IMR-90 (cell line): ENCODE data around the gene CCDC85B.

Source experiments
- CEBPB ChIP-seq: IDR thresholded peaks from 2 replicates; pipeline ENCODE4 v1.6.1; 2012; ENCODE audit warnings: low read depth, low read length, improper control_type of control experiment
- CHD1 ChIP-seq: IDR thresholded peaks from 2 replicates; pipeline ENCODE4 v1.6.1; 2012; ENCODE audit warnings: low read depth, low read length, improper control_type of control experiment
- FOS ChIP-seq: fragments of 150-350 bp; IDR thresholded peaks from 2 replicates; pipeline ENCODE4 v1.6.1; 2016; ENCODE audit warnings: low read depth, low read length
- MAFK ChIP-seq: IDR thresholded peaks from 2 replicates; pipeline ENCODE4 v1.6.1; 2012; ENCODE audit warnings: low read depth, low read length, improper control_type of control experiment
- MAZ ChIP-seq: IDR thresholded peaks from 2 replicates; pipeline ENCODE4 v1.6.1; 2012; ENCODE audit warnings: low read depth, mild to moderate bottlenecking, low read length, improper control_type of control experiment, moderate library complexity, borderline replicate concordance
- POLR2A ChIP-seq: IDR thresholded peaks from 2 replicates; pipeline ENCODE4 v1.6.1; 2012; ENCODE audit warnings: mild to moderate bottlenecking, low read depth, low read length
- RAD21 ChIP-seq: IDR thresholded peaks from 2 replicates; pipeline ENCODE4 v1.6.1; 2012; ENCODE audit warnings: low read length, improper control_type of control experiment
- RCOR1 ChIP-seq: IDR thresholded peaks from 2 replicates; pipeline ENCODE4 v1.6.1; 2012; ENCODE audit warnings: mild to moderate bottlenecking, low read length, improper control_type of control experiment; ENCODE audit not compliant: insufficient replicate concordance
- SMC3 ChIP-seq: fragments of 150-350 bp; IDR thresholded peaks from 2 replicates; pipeline ENCODE4 v1.6.1; 2016; ENCODE audit warnings: low read depth, mild to moderate bottlenecking, antibody characterized with exemption, low read length, moderate library complexity
- TF ChIP-seq, protein P1 (sequence below): conservative IDR thresholded peaks from 2 replicates; pipeline ENCODE4 v1.5.1; 2012; ENCODE audit warnings: mild to moderate bottlenecking, low read depth, low read length, improper control_type of control experiment
- TF ChIP-seq, protein P2 (sequence below): fragments of 150-350 bp; IDR thresholded peaks from 2 replicates; pipeline ENCODE4 v1.6.1; 2017; ENCODE audit warnings: mild to moderate bottlenecking, antibody characterized with exemption, low read length, low read depth

DNA sequence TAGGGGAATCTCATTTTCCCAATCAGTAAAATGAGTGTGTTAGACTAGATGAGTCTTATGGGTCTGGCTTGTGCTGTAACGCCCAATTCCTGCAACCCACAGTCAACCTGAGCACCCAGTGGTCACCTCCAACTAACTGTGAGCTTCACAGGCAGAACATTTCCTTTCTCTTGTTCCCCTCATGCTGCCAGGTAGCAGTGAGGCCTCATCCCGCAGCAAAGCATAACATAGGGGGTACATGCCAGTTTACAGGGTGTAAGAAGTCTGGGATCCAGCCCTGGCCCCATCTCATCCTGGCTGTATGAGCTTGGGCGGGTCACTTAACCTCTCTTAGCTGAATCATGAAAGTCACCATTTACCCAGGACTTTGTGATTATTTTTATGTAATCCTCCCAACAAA is 21.6 kb upstream of the CCDC85B start:
- TF ChIP-seq RAD21 (no peak), POLR2A (no peak), SMC3 (no peak), MAZ (no peak), MAFK (no peak), CEBPB (no peak), FOS (no peak), RCOR1 (no peak), CHD1 (no peak)
- TF ChIP-seq, protein P1, sequence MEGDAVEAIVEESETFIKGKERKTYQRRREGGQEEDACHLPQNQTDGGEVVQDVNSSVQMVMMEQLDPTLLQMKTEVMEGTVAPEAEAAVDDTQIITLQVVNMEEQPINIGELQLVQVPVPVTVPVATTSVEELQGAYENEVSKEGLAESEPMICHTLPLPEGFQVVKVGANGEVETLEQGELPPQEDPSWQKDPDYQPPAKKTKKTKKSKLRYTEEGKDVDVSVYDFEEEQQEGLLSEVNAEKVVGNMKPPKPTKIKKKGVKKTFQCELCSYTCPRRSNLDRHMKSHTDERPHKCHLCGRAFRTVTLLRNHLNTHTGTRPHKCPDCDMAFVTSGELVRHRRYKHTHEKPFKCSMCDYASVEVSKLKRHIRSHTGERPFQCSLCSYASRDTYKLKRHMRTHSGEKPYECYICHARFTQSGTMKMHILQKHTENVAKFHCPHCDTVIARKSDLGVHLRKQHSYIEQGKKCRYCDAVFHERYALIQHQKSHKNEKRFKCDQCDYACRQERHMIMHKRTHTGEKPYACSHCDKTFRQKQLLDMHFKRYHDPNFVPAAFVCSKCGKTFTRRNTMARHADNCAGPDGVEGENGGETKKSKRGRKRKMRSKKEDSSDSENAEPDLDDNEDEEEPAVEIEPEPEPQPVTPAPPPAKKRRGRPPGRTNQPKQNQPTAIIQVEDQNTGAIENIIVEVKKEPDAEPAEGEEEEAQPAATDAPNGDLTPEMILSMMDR = no peak
- TF ChIP-seq, protein P2, sequence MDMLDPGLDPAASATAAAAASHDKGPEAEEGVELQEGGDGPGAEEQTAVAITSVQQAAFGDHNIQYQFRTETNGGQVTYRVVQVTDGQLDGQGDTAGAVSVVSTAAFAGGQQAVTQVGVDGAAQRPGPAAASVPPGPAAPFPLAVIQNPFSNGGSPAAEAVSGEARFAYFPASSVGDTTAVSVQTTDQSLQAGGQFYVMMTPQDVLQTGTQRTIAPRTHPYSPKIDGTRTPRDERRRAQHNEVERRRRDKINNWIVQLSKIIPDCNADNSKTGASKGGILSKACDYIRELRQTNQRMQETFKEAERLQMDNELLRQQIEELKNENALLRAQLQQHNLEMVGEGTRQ = no peak
